Measurements from ENCODE around the gene IQSEC2.

Gene IQSEC2

DNA sequence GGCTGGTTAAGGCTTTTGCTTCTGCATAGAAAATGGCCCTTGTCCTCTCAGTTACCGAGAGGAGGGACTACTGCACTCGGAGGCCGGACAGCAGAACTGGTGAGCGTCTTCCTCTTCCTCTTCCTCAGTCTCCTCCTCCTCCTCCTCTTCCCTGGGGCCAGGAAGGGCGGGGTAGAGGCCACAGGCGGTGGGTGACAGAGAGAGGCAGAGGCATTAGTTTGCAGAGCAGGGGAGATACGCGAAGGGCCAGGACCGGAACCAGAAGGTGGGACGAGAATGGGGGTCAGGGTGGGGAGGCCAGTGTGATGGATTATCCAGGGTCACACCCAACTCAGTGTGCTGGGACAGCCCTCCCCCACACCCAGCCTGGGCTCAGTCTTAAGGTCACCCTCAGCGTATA, 14.5 kb downstream of the IQSEC2 start:
- DNase-seq: no peak

DNA sequence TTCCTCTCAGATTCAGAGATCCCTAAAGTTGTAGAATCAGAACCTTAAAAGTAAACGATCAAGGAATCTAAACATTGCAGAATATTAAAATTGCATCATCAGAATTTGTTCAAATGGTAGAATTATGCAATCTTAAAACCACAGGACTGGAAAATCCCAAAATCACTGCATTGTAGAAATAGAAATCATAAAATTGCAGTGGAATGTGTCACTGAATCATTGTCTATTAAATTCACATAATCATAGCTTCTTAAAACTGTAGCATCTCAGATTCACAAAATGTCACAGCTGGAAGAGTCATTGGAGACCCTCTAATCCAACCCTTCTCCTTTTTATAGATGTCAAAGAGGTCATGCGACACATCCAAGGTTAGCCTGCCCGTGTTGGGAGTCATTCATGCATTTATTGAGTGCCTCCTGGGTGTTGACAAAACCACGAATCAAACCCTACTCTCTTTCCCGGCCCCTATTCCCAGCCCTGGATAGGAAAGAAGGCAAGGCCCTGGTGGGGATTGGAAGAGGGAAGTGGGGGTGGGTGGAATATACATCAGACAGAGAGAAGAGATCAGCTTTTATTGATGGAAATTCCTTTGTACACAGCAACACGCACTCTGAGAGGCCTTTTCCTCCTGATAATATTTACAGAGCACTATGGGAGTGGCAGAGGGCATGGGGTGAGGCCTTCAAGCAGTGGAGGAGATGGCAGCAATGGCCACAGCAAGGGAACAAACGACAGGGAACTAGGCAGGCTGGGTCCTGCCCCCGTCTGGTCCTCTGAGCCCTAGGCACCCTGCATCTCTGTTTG, 15.4 kb downstream of the IQSEC2 start:
- no peak for DNase-seq

DNA sequence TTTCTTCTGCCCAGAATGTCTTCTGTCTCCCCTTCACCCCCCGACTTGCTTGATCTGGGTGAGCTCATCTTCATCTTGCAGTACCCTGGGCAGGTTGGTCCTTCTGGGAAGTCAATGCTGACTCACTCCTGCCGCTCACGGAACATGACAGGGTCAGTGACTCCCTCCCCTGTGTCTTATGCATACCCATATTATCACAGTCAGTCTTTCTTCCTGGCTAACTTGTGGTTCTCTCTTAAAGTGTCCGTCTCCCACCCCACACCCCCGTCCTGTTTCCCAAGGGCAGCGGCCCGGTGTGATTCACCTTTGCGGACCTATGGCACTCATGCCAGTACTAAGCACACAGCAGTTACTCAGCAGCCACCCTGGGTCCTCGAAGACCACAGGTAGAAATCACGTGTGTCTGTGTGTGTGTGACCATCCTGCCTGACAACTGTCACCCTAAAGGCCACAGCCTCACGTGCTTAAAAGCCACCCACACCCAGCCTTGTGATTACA, 17.7 kb downstream of the IQSEC2 start:
- DNase-seq: no peak

DNA sequence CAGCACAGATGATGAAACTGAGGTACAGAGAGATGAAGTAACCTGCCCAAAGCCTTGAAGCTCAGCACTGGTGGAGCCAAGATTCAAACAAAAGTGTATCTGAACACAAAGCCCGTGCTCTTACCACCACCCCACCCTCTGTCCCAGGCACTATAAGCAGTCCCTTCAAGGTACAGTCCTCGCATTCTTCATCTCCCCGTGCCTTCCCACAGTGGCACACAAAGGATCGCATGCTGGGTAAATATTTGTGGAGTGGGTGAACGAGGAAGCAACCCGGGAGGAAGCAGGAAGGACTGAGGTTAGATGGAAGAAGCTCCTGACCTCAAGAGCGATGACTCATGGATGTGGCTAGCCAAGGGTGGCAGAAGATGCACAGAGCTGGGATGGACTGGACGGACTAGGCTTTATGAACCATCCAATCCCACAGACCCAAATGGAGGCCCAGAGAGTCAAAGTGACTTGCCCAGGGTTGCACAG, 18.4 kb downstream of the IQSEC2 start:
- DNase-seq: no peak

DNA sequence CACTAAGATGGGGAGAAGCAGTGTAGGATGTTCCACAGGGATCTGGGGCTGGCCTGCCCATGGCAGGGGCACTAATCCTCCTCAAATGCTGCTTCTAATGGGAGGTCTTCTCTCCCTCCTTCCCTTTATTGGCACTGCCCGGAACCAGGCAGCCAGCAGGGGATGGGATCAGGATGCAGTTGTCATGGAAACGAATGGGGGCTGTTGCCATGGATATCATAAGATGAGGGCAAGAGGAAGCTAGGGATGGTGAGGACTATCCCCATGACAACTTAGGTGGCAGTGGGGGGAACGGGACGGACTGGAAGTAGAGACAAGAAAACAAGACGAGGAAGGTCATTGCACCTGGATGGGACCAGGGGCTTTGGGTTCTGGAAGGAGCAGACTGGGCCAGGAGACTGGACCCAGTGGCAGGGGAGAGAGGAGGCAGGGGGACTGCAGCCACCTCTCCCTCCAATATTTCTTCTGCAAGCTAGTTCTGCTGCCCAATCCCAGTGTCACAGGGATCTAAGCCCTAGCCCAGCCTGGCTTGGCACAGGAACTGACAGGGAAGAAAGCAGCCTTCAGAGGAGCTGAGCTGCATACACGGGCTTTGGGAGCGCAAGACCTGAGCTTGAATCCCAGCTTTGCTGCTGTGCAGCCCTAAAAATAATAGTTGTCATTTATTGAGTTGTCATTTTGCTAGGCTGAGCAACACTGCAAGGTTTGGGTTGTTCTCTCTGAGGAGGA, 19.0 kb downstream of the IQSEC2 start:
- DNase-seq: no peak

DNA sequence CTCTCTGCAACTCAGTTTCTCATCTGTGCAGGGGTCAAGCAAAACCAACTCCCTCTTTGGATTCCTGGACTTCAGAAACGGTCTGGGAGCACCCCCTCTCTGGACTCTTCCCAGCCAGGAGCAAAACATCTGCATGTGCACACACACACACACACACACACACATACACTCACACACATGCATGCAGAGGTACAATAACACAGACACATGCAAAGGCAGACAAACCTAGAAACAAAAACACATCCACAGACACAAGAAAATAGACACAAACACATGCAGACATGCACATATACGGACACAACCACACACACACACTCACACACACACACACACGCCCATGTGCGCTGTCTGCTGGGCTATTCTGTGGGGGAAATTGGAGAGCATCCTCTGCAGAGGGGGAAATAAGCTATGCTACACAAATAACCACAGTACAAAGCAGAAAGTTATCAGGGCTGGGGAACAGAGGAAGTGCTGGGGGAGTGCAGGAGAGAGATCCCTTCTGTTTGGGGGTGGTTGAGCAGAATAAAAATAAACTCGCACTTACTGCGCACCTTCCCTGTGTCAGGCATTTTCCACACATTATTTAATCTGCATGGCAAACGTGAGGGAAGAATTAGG, 19.9 kb downstream of the IQSEC2 start:
- DNase-seq: no peak

DNA sequence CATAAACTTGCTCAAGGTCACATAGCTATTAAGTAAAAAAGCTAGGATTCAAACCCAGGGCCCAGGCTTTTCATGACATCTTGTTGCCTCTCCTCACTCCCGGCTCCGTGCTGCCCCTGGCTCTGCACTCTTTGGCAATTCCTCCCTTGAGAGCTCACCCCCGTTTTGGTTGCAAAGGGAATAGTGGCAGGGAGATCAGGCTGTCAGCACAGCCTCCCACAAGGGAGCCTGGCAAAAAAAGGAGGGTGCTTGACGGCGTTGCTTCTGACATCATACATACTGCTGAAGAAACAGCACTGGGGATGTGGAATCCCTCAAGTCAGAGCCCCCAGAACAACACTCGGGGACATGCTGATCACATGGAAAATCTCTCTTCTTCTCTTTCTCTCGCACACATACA, 20.5 kb downstream of the IQSEC2 start:
- no peak for DNase-seq

DNA sequence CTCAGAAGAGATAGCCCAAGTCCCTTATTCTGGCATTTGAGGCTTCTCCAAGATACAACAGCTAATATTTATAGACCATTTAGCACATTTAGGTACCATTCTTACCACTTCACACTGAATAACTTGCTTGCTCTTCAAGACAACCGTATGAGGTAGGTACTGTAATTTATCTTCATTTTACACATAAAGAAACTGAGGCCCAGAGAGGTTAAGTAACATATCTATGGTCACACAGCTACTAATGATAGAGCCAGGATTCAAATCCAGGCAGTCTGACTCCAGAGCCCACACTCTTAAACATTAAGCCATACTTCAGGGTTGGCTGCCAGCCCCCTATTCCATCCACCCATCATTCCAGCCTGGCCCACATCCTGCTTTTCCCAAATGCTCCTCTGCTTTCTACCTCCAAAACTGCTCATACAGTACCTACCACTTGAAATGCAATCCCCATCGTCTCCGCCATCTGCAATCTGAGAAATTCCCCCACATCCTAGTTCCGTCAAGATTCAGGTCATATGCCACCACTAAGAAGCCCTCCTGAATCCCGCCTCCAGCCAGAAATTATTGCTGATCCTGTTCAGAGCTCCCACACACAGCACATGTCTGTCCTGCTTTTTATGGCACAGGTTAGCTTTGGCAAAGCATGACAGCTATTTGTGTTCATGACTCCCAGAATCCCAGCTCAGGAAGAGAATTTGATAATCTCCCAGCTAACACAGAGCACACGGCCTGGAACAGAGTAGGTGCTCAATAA, 23.5 kb downstream of the IQSEC2 start:
- DNase-seq: no peak

DNA sequence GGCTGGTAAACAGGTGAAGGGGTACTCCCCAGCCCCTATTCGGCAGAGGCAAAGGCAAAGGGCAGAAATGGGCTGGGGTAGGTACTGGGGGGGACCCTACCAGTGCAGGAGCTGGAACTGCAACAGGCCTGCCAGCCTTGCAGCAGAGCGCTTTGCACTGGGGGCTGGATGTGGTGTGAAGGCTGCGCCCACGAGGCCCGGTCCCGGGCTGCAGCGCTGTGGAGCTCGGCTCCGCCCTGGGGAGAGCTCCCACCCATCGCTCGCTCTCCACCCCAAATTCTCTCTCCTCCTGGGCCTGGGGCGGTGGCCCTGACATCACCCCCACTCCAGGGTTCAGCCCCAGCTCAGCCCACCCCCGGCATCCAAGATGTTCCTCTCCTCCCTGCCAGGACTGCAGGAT, 24.2 kb downstream of the IQSEC2 start:
- DNase-seq: no peak

DNA sequence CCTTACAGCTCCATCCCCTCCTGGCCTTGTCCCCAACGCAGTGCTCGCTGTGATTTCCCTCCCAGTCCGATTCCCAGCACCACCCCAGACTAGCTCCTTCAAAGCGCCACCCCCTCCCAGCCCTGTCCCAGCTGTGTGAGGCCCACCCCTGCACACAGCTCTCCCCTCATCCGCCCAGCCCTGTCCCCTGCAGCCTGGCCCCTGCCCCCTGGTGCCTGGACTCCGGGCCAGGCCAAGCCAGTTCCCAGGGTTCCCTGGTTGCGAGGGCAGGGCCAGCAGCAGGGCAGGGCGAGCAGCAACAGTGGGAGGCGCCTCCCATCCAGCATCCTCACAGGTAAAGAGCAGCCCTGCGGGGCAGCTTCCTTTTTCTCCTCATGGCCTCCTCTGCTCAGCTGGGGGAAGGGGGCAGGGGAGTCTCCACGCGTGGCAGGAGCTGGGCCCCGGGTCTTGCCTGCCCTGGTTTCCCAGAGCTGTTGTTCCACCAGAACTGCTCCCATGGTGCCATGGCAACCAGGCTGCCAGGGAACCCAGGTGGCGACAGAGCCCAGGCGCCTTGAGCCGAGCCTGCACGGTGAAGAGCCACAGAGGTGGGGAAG, 24.8 kb downstream of the IQSEC2 start:
- no peak for DNase-seq

DNA sequence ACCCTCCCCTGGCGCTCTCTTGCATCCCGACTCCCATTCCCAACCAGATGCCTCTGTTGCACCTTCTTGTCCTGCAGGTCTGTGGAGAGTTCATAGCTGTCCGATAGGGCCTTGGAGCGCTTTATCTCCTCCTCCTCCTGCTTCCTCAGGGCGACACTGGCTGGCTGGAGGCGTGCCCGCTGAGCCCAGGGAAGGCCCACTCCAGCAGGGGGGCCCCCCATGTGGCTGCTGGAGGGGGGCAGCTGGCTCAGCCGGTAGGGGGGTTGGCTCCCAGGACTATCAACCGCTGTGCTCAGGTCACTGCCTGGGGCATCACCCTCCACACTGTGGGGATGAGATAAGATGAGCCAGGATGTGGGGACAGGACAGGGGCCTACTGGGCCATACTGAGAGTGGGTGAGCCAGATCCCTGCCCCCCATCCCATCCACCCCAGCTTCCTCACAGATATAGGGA, 25.6 kb downstream of the IQSEC2 start:
- DNase-seq: no peak

DNA sequence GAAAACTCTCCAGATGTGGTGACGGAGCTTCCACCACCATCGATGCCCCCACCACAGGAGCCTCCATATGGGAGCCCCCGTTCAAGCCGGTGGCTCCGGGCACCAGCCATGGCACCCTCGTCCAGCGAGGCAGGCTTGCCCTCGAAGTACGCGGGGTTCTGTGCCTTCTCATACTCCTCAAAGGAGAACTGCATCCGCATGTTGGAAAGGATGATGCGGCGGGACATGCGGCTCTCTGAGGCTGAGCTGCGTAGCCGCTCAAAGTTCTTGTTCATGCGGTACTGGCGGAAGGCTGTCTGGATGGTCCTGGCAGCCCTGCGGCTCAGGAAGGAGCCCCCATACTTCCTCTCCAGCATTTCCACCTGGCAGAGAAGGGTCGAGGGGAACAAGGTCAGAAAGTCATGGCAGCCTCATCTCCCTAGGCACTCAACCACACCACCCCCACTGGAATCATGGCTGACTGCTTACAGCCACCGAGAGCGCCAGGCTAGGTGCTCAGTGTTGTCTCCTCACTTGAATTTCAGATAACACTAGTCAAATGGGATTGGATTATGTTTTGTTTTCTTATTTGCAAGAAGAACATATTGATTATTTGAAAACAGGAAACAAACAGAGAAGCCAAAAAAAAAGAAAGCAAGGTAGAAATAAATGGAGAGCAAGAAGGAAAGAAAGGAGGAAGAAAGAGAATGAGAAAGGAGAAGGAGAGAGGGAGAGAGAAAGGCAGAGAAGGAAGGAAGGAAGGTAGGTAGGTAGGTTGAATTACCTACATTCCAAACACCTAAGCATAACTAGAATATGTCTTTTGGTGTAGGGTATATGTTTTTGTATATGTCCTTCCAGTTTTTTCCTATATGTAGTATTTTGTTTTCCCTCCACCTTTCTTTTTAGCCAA, 26.6 kb downstream of the IQSEC2 start:
- no peak for DNase-seq

DNA sequence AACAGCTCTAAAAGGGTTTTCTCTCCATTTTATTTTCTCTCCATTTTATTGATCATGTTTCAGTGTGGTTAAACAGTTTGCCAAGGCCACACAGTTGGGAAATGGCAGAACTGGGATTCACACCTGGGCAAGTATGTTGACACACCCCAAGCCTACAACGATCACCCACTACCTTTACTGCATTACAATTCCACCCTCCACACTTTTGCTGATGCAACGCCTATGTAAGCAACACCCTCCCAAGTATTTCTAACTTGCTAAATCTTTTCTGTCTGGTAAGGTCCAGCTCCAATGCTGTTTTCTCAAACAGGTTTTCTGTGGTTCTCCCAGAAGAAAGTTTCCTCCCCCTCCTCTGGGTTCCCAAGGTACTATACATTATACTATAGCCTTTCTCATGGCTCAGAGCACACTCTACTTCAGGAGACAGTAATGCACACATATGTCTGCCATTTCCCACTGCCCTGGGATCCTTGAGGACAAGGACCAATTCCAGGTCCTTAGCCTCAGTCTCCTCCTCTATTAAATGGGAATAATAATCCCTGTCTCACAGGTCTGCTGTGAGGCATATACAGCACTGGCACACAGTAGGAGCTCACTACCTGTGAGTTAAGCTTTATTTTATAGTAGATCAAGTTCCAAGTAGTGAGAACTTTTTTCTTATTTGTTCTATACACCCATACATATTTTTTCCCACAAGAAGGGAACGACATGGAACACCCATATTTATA, 27.9 kb downstream of the IQSEC2 start:
- DNase-seq: no peak

DNA sequence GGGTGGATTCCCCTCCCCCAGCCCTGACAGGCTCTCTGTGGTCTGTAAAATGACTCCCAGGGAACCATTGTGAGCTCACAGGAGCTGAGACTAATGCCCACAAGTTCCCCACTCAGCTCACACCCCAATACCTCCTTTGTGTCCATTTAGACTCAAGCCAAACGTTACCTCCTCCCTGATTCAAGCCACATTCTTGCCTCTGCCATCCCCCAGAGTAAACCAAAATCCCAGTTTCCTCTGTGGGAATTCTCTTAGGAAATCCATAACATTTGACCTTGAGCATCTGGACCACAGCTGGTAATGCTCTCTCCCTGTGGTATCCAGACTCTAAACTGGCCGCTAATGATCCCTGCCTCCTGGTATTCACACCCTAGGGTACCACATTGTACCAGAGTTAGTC, 30.1 kb downstream of the IQSEC2 start:
- DNase-seq: no peak

DNA sequence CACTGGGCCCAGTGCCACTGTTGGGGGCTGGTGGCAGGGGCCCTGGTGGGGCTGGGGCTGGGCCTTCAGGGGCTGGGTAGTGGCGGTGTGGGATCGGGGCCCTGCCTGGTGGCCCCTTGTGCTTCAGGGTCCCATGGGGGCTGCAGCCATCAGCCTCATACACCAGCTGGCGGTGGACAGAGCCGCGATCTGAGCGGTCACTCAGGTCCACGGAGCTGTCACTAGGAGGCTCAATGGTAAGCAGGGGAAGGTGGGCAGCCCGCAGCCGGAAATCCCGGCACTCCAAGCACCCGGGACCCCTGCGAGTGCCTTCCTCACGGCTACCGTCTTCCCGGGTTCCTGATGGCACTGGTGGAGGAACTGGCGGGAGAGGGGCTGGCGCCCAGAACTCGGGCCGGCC, 30.8 kb downstream of the IQSEC2 start:
- no peak for DNase-seq

DNA sequence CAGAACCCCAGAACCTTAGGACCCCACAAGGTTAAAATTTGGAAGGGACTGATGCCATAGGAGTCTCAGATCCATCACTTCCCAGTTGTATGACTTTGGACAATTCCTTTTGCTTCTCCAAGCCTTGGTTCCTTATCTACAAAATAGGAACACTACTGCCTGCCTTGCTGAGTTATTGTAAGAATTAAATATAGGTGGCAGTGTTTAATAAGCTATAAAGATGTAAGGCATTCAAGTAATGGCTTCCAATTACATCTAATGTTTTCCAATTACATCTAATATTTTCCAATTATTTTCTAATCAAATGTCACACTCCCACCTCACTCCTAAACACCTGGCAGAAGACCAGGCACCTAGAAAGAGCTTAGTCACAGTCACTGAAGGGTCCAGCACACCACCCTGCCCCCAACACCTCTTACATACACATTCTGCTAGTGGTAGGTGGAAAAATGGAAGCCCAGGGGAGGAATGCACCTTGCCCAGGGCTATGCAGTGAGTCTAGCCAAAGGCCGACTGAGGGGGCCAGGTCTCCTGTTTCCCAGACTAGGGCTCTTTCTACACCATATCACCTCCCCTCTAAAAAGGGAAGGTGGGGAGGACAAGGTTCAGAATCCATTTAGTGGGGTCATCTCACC, 31.9 kb downstream of the IQSEC2 start:
- DNase-seq: no peak

DNA sequence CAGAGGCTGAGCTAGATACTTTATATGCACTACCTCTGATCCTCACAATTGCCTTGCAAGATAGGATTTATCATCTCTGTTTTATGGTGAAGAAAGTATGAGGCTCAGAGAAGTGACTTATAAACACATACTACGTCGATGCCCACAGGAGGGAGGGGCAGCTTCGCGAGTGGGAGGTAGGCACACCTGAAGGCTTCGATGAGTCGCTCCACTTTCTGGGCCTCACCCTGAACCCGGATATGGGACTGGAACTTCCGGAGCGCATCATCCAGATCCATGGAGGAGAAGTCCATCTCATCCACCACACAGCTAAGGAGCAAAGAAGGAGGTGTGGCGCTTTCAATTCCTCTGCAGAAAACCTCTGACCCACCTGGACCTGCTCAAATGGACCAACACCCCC, 33.5 kb downstream of the IQSEC2 start:
- no peak for DNase-seq

DNA sequence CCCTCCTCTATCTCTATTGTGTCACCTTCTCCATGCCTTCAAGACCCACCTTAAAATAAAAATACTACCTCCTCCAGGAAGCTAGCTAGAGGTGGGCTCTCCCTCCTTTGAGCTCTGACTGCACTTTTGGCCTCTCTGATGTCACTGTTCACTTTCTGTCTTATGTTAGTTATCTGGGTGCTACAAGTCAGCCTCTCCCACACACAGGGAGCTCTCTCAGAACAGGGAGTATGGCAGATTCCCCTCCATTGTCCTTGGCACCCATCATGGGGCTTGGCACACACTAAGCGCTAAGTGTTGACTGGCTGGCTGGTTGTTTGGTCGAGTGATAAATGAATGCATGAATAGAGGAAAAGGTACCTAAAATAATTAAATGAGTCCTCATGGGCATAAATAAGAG, 35.2 kb downstream of the IQSEC2 start:
- DNase-seq: no peak

DNA sequence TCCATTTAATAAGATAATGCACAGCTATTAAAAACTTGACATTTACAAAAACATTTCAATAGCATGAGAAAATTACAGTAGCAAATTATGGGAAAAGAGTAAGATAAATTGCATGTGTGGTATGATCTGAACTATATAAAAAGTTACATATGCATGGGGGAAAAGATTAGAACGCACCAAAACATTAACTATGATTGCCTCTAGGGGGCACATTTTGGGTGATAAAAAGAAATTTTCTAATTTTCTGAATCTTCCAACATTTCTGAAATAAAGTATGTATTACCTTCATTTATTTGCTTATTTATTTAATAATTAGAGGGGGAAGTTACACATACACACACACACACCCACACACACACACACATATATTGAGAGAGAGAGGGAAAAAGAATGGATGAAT, 36.8 kb downstream of the IQSEC2 start:
- DNase-seq: no peak

DNA sequence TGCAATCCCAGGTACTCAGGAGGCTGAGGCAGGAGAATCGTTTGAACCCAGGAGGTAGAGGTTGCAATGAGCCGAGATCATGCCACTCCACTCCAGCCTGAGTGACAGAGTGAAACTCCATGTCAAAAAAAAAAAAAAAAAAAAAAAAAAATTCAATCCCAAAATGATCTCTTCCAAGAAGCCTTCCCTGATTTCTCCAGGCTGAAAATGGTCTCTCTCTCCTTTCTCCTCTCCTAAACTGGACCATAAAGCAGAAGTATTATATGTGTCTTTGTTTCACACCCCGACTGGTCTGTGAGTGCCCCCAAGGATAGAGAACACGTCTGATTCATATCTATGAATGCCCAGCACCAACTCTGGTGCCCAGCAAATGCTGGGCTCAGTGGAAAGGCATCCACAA, 39.1 kb downstream of the IQSEC2 start:
- no peak for DNase-seq
